GM21515 (cell line): ENCODE data around the gene MYO7B.
"Not testable (repeated sequence)": the region's sequence is repeated elsewhere in the genome, so short reads cannot be mapped to it uniquely, and the experiment has no call there.

Source experiments
- ATAC-seq: cut with Tn5 transposase; IDR thresholded peaks from one replicate; pipeline ENCODE4 v1.9.1; 2021; ENCODE audit not compliant: unreplicated experiment

Gene MYO7B

GRCh38 chr2:127523269-127523939, 12.1 kb upstream of the MYO7B start:
- ATAC-seq, result no peak

GRCh38 chr2:127524198-127524834, 11.2 kb upstream of the MYO7B start:
- ATAC-seq, result not testable (repeated sequence)

- ATAC-seq, result no peak
Measured at GRCh38 chr2:127525691-127526131, 9.8 kb upstream of the MYO7B start.

- peak; percentile 84 for ATAC-seq
Measured at GRCh38 chr2:127526132-127527000, 9.1 kb upstream of the MYO7B start, which contains the start of gene IWS1. Gene IWS1 (minus strand): TSS chr2:127526489. CDS start chr2:127526208, 281 bp downstream.

GRCh38 chr2:127527001-127527804, 8.3 kb upstream of the MYO7B start:
- ATAC-seq, result peak; percentile 4

GRCh38 chr2:127528487-127528886, 7.0 kb upstream of the MYO7B start:
- ATAC-seq, result no peak

GRCh38 chr2:127529416-127529815, 6.1 kb upstream of the MYO7B start:
- ATAC-seq, result not testable (repeated sequence)

- no peak for ATAC-seq
Measured at GRCh38 chr2:127530245-127531140, 5.0 kb upstream of the MYO7B start.

- no peak for ATAC-seq
Measured at GRCh38 chr2:127531221-127531648, 4.2 kb upstream of the MYO7B start.

GRCh38 chr2:127532296-127532695, 3.2 kb upstream of the MYO7B start:
- ATAC-seq, result no peak

- ATAC-seq, result no peak
Measured at GRCh38 chr2:127535918-127536317, 435 bp downstream of the MYO7B start.

GRCh38 chr2:127536707-127537541, 1.4 kb downstream of the MYO7B start:
- ATAC-seq, result no peak

GRCh38 chr2:127537644-127538043, 2.2 kb downstream of the MYO7B start:
- no peak for ATAC-seq

GRCh38 chr2:127541809-127542208, 6.3 kb downstream of the MYO7B start:
- ATAC-seq, result no peak

GRCh38 chr2:127542231-127542630, 6.7 kb downstream of the MYO7B start:
- ATAC-seq, result no peak

GRCh38 chr2:127543013-127543501, 7.6 kb downstream of the MYO7B start:
- not testable (repeated sequence) for ATAC-seq

GRCh38 chr2:127545189-127545588, 9.7 kb downstream of the MYO7B start:
- no peak for ATAC-seq

- no peak for ATAC-seq
Measured at GRCh38 chr2:127545796-127546195, 10.3 kb downstream of the MYO7B start.

- no peak for ATAC-seq
Measured at GRCh38 chr2:127546797-127547196, 11.3 kb downstream of the MYO7B start.
